ENCODE results near the gene MROH2A.
"Not testable (repeated sequence)": the region's sequence is repeated elsewhere in the genome, so short reads cannot be mapped to it uniquely, and the experiment has no call there.

MROH2A gene

DNA sequence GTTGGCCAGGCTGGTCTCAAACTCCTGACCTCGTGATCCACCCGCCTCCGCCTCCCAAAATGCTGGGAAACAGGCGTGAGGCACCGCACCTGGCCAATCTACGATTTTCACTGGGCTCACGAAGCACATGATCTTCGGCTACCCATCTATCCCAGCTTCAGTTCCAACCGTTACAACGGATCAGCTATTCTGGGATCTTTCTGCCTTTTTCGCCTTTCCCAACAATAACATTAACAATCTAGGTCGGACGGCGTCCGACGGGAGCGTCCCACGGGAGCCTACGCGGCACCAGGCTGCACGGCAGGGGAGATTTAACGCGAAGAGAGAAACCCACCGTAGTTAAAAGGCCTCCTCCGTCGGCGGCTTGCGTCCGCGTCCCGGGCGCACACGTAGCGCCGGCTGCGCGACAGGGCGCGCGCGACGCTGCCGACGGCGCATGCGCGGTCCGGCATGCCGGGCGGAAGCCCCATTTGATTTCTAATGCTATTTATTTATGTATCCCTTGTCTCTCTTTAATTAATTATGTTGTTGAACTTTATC, 89.9 kb downstream of the MROH2A start, which contains the start of gene MSL3B:
TSS of gene MSL3B (minus strand) at position 394 of the 540 bp plus-strand sequence.
- Histone ChIP-seq H3K9ac (ENCODE audit: low read length) (peak within 1 kb of the TSS; percentile 13), H3K36me3 (ENCODE audit: control insufficient read depth, insufficient read depth, low read length) (no peaks in the 10 kb centered on the region), H3K27ac (ENCODE audit: low read depth, low read length) (peak within 1 kb of the TSS; percentile 30), H3K27me3 (ENCODE audit: control insufficient read depth, insufficient read depth, low read length) (no peaks in the 10 kb centered on the region), H3K4me3 (ENCODE audit: low read length) (peak within 1 kb of the TSS; percentile 78), H3K4me1 (ENCODE audit: control insufficient read depth, insufficient read depth, low read length) (no peaks in the 10 kb centered on the region)

DNA sequence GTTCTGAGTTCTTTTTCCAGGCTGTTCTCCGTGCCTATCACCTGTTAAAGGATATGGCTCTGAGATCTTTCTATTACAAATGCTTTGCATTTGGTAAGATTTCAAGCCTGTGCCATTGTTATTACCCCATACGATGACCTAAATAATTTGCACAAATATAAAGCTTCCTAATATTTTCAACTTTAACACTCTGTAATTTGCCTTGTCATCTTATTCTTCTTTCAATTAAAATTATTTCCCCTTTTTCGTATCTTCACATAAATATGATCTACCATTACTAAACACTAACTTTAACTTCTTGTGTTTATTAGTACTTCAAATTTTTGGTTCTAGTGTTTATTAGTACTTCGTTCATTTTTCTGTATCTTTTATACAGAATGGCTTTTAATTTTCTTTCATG, 93.3 kb downstream of the MROH2A start:
- Histone ChIP-seq H3K4me3 (ENCODE audit: low read length) (no peak overlapping the region), H3K36me3 (ENCODE audit: control insufficient read depth, insufficient read depth, low read length) (no peaks in the 10 kb centered on the region), H3K27ac (ENCODE audit: low read depth, low read length) (no peak overlapping the region), H3K9ac (ENCODE audit: low read length) (no peak overlapping the region), H3K27me3 (ENCODE audit: control insufficient read depth, insufficient read depth, low read length) (no peaks in the 10 kb centered on the region), H3K4me1 (ENCODE audit: control insufficient read depth, insufficient read depth, low read length) (no peaks in the 10 kb centered on the region)

DNA sequence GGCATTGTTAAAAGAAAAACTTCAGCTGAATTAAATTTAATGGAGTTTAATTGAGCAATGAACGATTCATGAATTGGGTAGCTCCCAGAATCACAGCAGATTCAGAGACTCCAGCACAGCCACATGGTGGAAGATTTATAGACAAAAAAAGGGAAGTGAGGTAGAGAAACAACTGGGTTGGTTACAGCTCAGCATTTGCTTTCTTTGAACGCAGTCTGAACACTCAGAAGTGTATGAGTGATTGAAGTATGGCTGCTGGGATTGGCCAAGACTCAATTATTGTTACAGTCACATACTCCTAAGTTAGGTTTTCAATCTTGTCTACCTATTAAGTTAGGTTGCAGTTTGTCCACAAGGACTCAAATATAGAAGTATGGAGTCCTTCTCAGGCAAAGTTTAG, 94.0 kb downstream of the MROH2A start:
- H3K27me3 ChIP-seq (ENCODE audit: control insufficient read depth, insufficient read depth, low read length), result not testable (repeated sequence)

DNA sequence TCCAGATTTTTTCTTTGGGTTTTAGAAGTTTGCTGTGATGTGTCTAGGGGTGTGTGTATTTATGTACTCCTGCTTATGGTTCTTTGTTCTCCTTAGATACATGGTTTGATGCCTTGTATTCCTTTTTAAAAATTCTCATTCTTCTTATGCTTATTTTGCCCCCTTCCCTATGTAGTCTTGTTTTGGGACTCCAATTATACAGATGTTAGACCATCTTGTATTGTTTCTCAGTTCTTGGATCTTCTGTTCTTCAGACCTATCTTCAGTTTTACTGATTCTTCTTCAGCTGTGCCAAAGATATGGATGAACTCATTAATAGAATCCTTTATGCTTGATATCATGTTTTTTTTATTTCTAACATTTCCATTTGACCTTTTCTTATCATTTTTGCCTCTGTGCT, 104.2 kb downstream of the MROH2A start:
- no peaks in the 10 kb centered on the region for H3K36me3 ChIP-seq (ENCODE audit: control insufficient read depth, insufficient read depth, low read length)
- H3K27ac ChIP-seq (ENCODE audit: low read depth, low read length), result no peak overlapping the region
- H3K4me3 ChIP-seq (ENCODE audit: low read length), result no peak overlapping the region
- H3K4me1 ChIP-seq (ENCODE audit: control insufficient read depth, insufficient read depth, low read length), result no peaks in the 10 kb centered on the region
- H3K9ac ChIP-seq (ENCODE audit: low read length), result no peak overlapping the region
- no peaks in the 10 kb centered on the region for H3K27me3 ChIP-seq (ENCODE audit: control insufficient read depth, insufficient read depth, low read length)

More for the DNA sequence above, 94.0 kb downstream of the MROH2A start:
- H3K4me1 ChIP-seq (ENCODE audit: control insufficient read depth, insufficient read depth, low read length); H3K36me3 ChIP-seq (ENCODE audit: control insufficient read depth, insufficient read depth, low read length); H3K9ac ChIP-seq (ENCODE audit: low read length); H3K4me3 ChIP-seq (ENCODE audit: low read length); H3K27ac ChIP-seq (ENCODE audit: low read depth, low read length): not testable (repeated sequence)

Data from rectal smooth muscle tissue (tissue), 1 donor.